Ishikawa (cell line): Measurements from ENCODE around the gene CRYAA.

Experiments used
- EP300 ChIP-seq: IDR thresholded peaks from 2 replicates; pipeline ENCODE4 v1.6.1; 2012; ENCODE audit warnings: borderline replicate concordance
- REST ChIP-seq: IDR thresholded peaks from 2 replicates; pipeline ENCODE4 v1.6.1; 2012; ENCODE audit warnings: low read depth, mild to moderate bottlenecking
- TEAD4 ChIP-seq: IDR thresholded peaks from 2 replicates; pipeline ENCODE4 v1.6.1; 2012
- YY1 ChIP-seq: IDR thresholded peaks from 2 replicates; pipeline ENCODE4 v1.6.1; 2012; ENCODE audit warnings: low read depth
- TF ChIP-seq, protein P1 (sequence below): IDR thresholded peaks from 2 replicates; pipeline ENCODE4 v1.6.1; 2012

GRCh38 chr21:43201491-43201890, 32.7 kb downstream of the CRYAA start:
- TF ChIP-seq YY1 = no peak
- TF ChIP-seq TEAD4 = no peak
- no peak for TF ChIP-seq REST
- no peak for TF ChIP-seq EP300
- TF ChIP-seq, protein P1, sequence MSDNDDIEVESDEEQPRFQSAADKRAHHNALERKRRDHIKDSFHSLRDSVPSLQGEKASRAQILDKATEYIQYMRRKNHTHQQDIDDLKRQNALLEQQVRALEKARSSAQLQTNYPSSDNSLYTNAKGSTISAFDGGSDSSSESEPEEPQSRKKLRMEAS = no peak
